Fibroblast of villous mesenchyme (primary cell): ENCODE measurements around the gene RNF11. TPM values are rescaled to one million over a fixed set of nuclear protein-coding genes. Genes with fewer than 3 reads are reported as not detected.
"Not testable (repeated sequence)": the region's sequence is repeated elsewhere in the genome, so short reads cannot be mapped to it uniquely, and the experiment has no call there.

Experiments
- DNase-seq: peaks from one replicate; pipeline ENCODE4 v3.0.0-alpha.2; 2010; ENCODE audit warnings: low read depth
- H3K4me3 ChIP-seq: 2 replicates; pipeline ENCODE4 v1.5.1; 2011; ENCODE audit warnings: low read depth, mild to moderate bottlenecking, low read length
- CTCF ChIP-seq: IDR thresholded peaks from 2 replicates; pipeline ENCODE4 v1.5.1; 2012; ENCODE audit warnings: low read depth, mild to moderate bottlenecking, low read length; ENCODE audit not compliant: insufficient read depth
- total RNA-seq: library from RNA; depleted of rRNA; stranded (reverse); fragments of >200 nt; gene quantifications from 2 replicates; pipeline ENCODE4 v1.2.3, GENCODE V29; 2012

RNF11 gene
- total RNA-seq, 1 donor: 130 TPM

GRCh38 chr1:51217101-51217500 lies 19.0 kb upstream of the RNF11 start:
- DNase-seq: no peak
- TF ChIP-seq CTCF: no peak
- no peak overlapping the region for H3K4me3 ChIP-seq

- no peak for TF ChIP-seq CTCF
- no peak overlapping the region for H3K4me3 ChIP-seq
- DNase-seq: no peak
These were observed 17.5 kb upstream of the RNF11 start for GRCh38 chr1:51218570-51218969.

- H3K4me3 ChIP-seq: no peak overlapping the region
- TF ChIP-seq CTCF: no peak
- no peak for DNase-seq
These were observed 17.1 kb upstream of the RNF11 start for GRCh38 chr1:51219022-51219421.

GRCh38 chr1:51221529-51221928 lies 14.5 kb upstream of the RNF11 start:
- not testable (repeated sequence) for DNase-seq, H3K4me3 ChIP-seq

GRCh38 chr1:51222136-51222787 lies 13.8 kb upstream of the RNF11 start:
- DNase-seq: no peak
- H3K4me3 ChIP-seq: no peak overlapping the region
- TF ChIP-seq CTCF: no peak

GRCh38 chr1:51222809-51223208 lies 13.3 kb upstream of the RNF11 start:
- DNase-seq: no peak
- no peak for TF ChIP-seq CTCF
- no peak overlapping the region for H3K4me3 ChIP-seq

GRCh38 chr1:51224255-51224654 lies 11.8 kb upstream of the RNF11 start:
- H3K4me3 ChIP-seq: no peak overlapping the region
- no peak for DNase-seq
- TF ChIP-seq CTCF: no peak

GRCh38 chr1:51227231-51227960 lies 8.7 kb upstream of the RNF11 start:
- not testable (repeated sequence) for H3K4me3 ChIP-seq, DNase-seq

- H3K4me3 ChIP-seq, DNase-seq: not testable (repeated sequence)
These were observed 7.6 kb upstream of the RNF11 start for GRCh38 chr1:51228471-51228870.
